Inflammatory macrophage (primary cell): ENCODE measurements around the gene HSPB6.
"Not testable (repeated sequence)": the region's sequence is repeated elsewhere in the genome, so short reads cannot be mapped to it uniquely, and the experiment has no call there.

ENCODE experiments used
- DNase-seq, 2 donors: peaks; one replicate each; pipeline ENCODE4 v3.0.0-alpha.2; 2020 to 2022

HSPB6 gene

GRCh38 chr19:35785339-35785627 lies 28.5 kb upstream of the HSPB6 start:
- DNase-seq = no peak

GRCh38 chr19:35784503-35785338 lies 27.9 kb upstream of the HSPB6 start:
- DNase-seq = no peak

- DNase-seq = no peak
Measured at GRCh38 chr19:35783469-35784434, 26.9 kb upstream of the HSPB6 start.

GRCh38 chr19:35782589-35782988 lies 25.8 kb upstream of the HSPB6 start:
- no peak for DNase-seq

GRCh38 chr19:35781650-35782049 lies 24.8 kb upstream of the HSPB6 start:
- DNase-seq = no peak

- no peak for DNase-seq
Measured at GRCh38 chr19:35780717-35781116, 23.9 kb upstream of the HSPB6 start.

GRCh38 chr19:35780058-35780457 lies 23.2 kb upstream of the HSPB6 start:
- DNase-seq = no peak

GRCh38 chr19:35779033-35779432 lies 22.2 kb upstream of the HSPB6 start:
- DNase-seq = no peak

GRCh38 chr19:35777961-35778360 lies 21.1 kb upstream of the HSPB6 start:
- DNase-seq = no peak

GRCh38 chr19:35777086-35777841 lies 20.4 kb upstream of the HSPB6 start:
- DNase-seq = no peak

GRCh38 chr19:35776102-35776788 lies 19.4 kb upstream of the HSPB6 start:
- no peak for DNase-seq

- DNase-seq = peak; percentile 99
Measured at GRCh38 chr19:35775298-35776101, 18.7 kb upstream of the HSPB6 start, which contains the start of gene ARHGAP33. Gene ARHGAP33 (plus strand): TSS chr19:35775564. CDS start chr19:35775659, 95 bp downstream.

- DNase-seq = no peak
Measured at GRCh38 chr19:35775046-35775297, 18.1 kb upstream of the HSPB6 start.

- no peak for DNase-seq
Measured at GRCh38 chr19:35774274-35775045, 17.6 kb upstream of the HSPB6 start.

GRCh38 chr19:35773020-35773806 lies 16.4 kb upstream of the HSPB6 start:
- DNase-seq = peak in 1 of 2 donors; percentile 12

GRCh38 chr19:35772362-35772761 lies 15.5 kb upstream of the HSPB6 start:
- DNase-seq = not testable (repeated sequence)

GRCh38 chr19:35768082-35768421 lies 11.2 kb upstream of the HSPB6 start:
- no peak for DNase-seq

- no peak for DNase-seq
Measured at GRCh38 chr19:35767288-35768081, 10.7 kb upstream of the HSPB6 start.

GRCh38 chr19:35766571-35767104 lies 9.8 kb upstream of the HSPB6 start:
- no peak for DNase-seq
